HepG2 (cell line): ENCODE data around the gene STX10. TPM values are rescaled to one million over a fixed set of nuclear protein-coding genes. Genes with fewer than 3 reads are reported as not detected.
A peak's percentile ranks its signal among the peaks of the same experiment; 100 is the strongest.

ENCODE experiments used
- AKAP8 ChIP-seq: sonication (generic); formaldehyde crosslinking; IDR thresholded peaks from 2 replicates; pipeline ENCODE4 v1.5.1; 2020; ENCODE audit warnings: mild to moderate bottlenecking, missing genetic modification reagents
- ATF5 ChIP-seq: sonication (generic); formaldehyde crosslinking; IDR thresholded peaks from 2 replicates; pipeline ENCODE4 v1.4.0; 2020; ENCODE audit warnings: mild to moderate bottlenecking, low read depth, missing genetic modification reagents
- CC2D1A ChIP-seq: sonication (generic); formaldehyde crosslinking; IDR thresholded peaks from 2 replicates; pipeline ENCODE4 v1.8.1; 2023; ENCODE audit warnings: mild to moderate bottlenecking, missing genetic modification reagents
- ISX ChIP-seq: sonication (generic); formaldehyde crosslinking; conservative IDR thresholded peaks from 2 replicates; pipeline ENCODE4 v1.5.0; 2020; ENCODE audit warnings: missing genetic modification reagents
- MAFG ChIP-seq: sonication (generic); formaldehyde crosslinking; IDR thresholded peaks from 2 replicates; pipeline ENCODE4 v1.5.1; 2020; ENCODE audit warnings: mild to moderate bottlenecking, missing genetic modification reagents
- MBD4 ChIP-seq: IDR thresholded peaks from 2 replicates; pipeline ENCODE4 v1.6.1; 2012; ENCODE audit warnings: low read length, inconsistent platforms, borderline replicate concordance
- MYC ChIP-seq: sonication (generic); formaldehyde crosslinking; IDR thresholded peaks from 2 replicates; pipeline ENCODE4 v1.9.0; 2021; ENCODE audit warnings: missing genetic modification reagents, borderline replicate concordance
- RAD21 ChIP-seq: fragments of 450-650 bp; formaldehyde crosslinking; IDR thresholded peaks from 2 replicates; pipeline ENCODE4 v1.5.0; 2020; ENCODE audit warnings: mild to moderate bottlenecking
- RXRB ChIP-seq: IDR thresholded peaks from 2 replicates; pipeline ENCODE4 v1.6.1; 2016; ENCODE audit warnings: borderline replicate concordance, missing genetic modification reagents, missing compliant biosample characterization
- SP2 ChIP-seq: sonication (generic); formaldehyde crosslinking; IDR thresholded peaks from 2 replicates; pipeline ENCODE4 v1.5.1; 2020; ENCODE audit warnings: mild to moderate bottlenecking, missing genetic modification reagents
- TBP ChIP-seq: sonication (generic); formaldehyde crosslinking; IDR thresholded peaks from 2 replicates; pipeline ENCODE4 v1.5.0; 2020; ENCODE audit warnings: missing genetic modification reagents
- TBX2 ChIP-seq: sonication (generic); formaldehyde crosslinking; IDR thresholded peaks from 2 replicates; pipeline ENCODE4 v1.5.0; 2020; ENCODE audit warnings: missing genetic modification reagents, mild to moderate bottlenecking, borderline replicate concordance
- ZBTB42 ChIP-seq: sonication (generic); formaldehyde crosslinking; IDR thresholded peaks from 2 replicates; pipeline ENCODE4 v1.5.0; 2020; ENCODE audit warnings: mild to moderate bottlenecking, missing genetic modification reagents
- ZC3H13 ChIP-seq: sonication (generic); formaldehyde crosslinking; IDR thresholded peaks from 2 replicates; pipeline ENCODE4 v1.8.1; 2023; ENCODE audit warnings: mild to moderate bottlenecking, missing genetic modification reagents, moderate library complexity
- ZFAT ChIP-seq: sonication (generic); formaldehyde crosslinking; conservative IDR thresholded peaks from 2 replicates; pipeline ENCODE4 v1.8.1; 2023; ENCODE audit warnings: missing genetic modification reagents, inconsistent platforms
- ZFP82 ChIP-seq: sonication (generic); formaldehyde crosslinking; IDR thresholded peaks from 2 replicates; pipeline ENCODE4 v1.5.1; 2020; ENCODE audit warnings: mild to moderate bottlenecking, missing genetic modification reagents, borderline replicate concordance
- ZNF138 ChIP-seq: sonication (generic); formaldehyde crosslinking; IDR thresholded peaks from 2 replicates; pipeline ENCODE4 v1.5.0; 2020; ENCODE audit warnings: mild to moderate bottlenecking, low read depth, missing genetic modification reagents
- ZNF263 ChIP-seq: sonication (generic); formaldehyde crosslinking; IDR thresholded peaks from 2 replicates; pipeline ENCODE4 v1.4.0; 2020; ENCODE audit warnings: missing genetic modification reagents
- ZNF567 ChIP-seq: sonication (generic); formaldehyde crosslinking; IDR thresholded peaks from 2 replicates; pipeline ENCODE4 v1.8.1; 2023; ENCODE audit warnings: mild to moderate bottlenecking, missing genetic modification reagents, borderline replicate concordance
- ZNF609 ChIP-seq: sonication (generic); formaldehyde crosslinking; IDR thresholded peaks from 2 replicates; pipeline ENCODE4 v1.4.0; 2020; ENCODE audit warnings: mild to moderate bottlenecking, missing genetic modification reagents, borderline replicate concordance
- ZNF816 ChIP-seq: sonication (generic); formaldehyde crosslinking; IDR thresholded peaks from 2 replicates; pipeline ENCODE4 v1.8.0; 2022; ENCODE audit warnings: missing genetic modification reagents, mild to moderate bottlenecking, borderline replicate concordance
- ZNF83 ChIP-seq: sonication (generic); formaldehyde crosslinking; IDR thresholded peaks from 2 replicates; pipeline ENCODE4 v1.4.0; 2020; ENCODE audit warnings: missing genetic modification reagents, mild to moderate bottlenecking, borderline replicate concordance
- polyA plus RNA-seq, 8 experiments: library from polyadenylated mRNA; depleted of rRNA in 3 of 8; stranded (reverse) in 7 of 8; unstranded in 1 of 8; fragments of >200 nt; fragmentation: Illumina TruSeq in 4 of 8; extraction: Trizol in 4 of 8; gene quantifications; 2 replicates each; pipeline versions ENCODE4 v1.2.1 to v1.2.3, GENCODE V29; 2011 to 2016; ENCODE audit warnings: low read depth in 4 of 8, missing spikeins in 1 of 8, mixed read lengths in 1 of 8; ENCODE audit not compliant: insufficient read depth in 1 of 8
- total RNA-seq, 5 experiments: library from RNA; depleted of rRNA; stranded (reverse); fragments of >200 nt; fragmentation: Illumina TruSeq; extraction: Trizol; gene quantifications; 2 replicates each; pipeline ENCODE4 v1.2.3, GENCODE V29; 2016; ENCODE audit warnings: low read depth in 1 of 5
- TF ChIP-seq, protein P1 (sequence below): sonication (generic); formaldehyde crosslinking; IDR thresholded peaks from 2 replicates; pipeline ENCODE4 v1.4.0; 2020; ENCODE audit warnings: mild to moderate bottlenecking, missing genetic modification reagents

Gene STX10
- total and polyA plus RNA-seq, 2 of the 13 experiments (the other 11 are each of a cell fraction or from before 2014, with no cell fraction given): 47.9 to 66.4 TPM

DNA sequence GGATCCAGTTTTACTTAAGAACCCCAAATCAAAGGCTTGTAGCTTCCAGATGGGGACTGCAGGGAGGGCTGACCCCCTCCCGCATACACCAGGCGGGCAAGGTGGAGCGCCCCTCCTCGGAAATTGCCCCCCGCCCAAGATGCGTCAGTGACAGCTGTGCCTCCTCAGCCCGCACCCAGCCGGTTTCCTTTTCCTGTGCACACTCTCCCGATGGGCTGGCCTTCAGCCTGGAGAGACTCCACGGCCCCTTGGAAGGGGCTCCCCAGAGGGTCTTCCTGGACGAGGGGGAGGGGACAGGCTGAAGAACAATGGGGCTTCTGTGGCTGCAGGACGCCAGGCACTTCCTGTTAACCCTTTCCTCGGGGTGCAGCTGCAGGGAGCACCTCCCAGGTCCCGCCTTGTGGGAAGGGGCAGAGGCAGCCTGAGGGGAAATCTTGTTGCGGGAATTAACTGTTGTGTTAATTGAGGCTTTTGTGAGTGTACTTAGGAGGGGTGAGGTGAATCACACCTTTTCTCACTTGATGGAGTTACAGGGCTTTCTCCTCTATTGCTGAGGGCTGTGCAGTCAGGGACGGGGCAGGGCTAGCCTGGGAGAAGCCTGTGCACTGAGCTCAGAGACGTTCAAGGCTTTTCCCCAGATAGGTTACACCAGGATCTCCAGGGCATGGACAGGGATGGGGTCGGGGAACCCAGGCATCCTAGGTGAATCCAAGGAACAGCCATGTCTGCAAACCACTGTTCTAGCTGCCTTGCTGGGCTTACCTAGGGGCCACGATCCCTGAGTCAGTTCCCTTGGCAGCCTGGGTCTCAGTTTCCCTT is 14.4 kb upstream of the STX10 start (continued):
- no peak for TF ChIP-seq MBD4
- no peak; the same call in 1 of the 2 replicates for TF ChIP-seq SP2
- no peak for TF ChIP-seq ZFAT
- TF ChIP-seq RAD21 (CRISPR knock-in tag): no peak
- no peak for TF ChIP-seq TBP (CRISPR knock-in tag)
- no peak for TF ChIP-seq ZFP82
- peak; percentile 68; the same call in 1 of the 2 replicates for TF ChIP-seq ZC3H13 (CRISPR knock-in tag)
- TF ChIP-seq ZNF609 (CRISPR knock-in tag): peak; percentile 25; the same call in 1 of the 2 replicates
- 0 out of 2 replicates have a peak, but pooled peaks have one; percentile 2 for TF ChIP-seq CC2D1A (CRISPR knock-in tag)
- no peak for TF ChIP-seq ATF5
- TF ChIP-seq ZNF138 (CRISPR knock-in tag): no peak
- no peak for TF ChIP-seq ZNF567
- TF ChIP-seq RXRB (CRISPR knock-in tag): peak; percentile 77
- no peak for TF ChIP-seq ZNF816 (CRISPR knock-in tag)
- peak; percentile 32; the same call in 1 of the 2 replicates for TF ChIP-seq AKAP8
- TF ChIP-seq ZNF263 (CRISPR knock-in tag): peak; percentile 99
- TF ChIP-seq, protein P1, sequence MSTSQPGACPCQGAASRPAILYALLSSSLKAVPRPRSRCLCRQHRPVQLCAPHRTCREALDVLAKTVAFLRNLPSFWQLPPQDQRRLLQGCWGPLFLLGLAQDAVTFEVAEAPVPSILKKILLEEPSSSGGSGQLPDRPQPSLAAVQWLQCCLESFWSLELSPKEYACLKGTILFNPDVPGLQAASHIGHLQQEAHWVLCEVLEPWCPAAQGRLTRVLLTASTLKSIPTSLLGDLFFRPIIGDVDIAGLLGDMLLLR (CRISPR knock-in tag): no peak
- peak; percentile 73 for TF ChIP-seq TBX2 (CRISPR knock-in tag)
- no peak for TF ChIP-seq ZNF83 (CRISPR knock-in tag)
- peak; percentile 68; the same call in 1 of the 2 replicates for TF ChIP-seq MYC
- TF ChIP-seq MAFG (CRISPR knock-in tag): no peak
- TF ChIP-seq ZBTB42: no peak; the same call in 1 of the 2 replicates
- TF ChIP-seq ISX: no peak
